Heart right ventricle (tissue), 16 donors: Measurements from ENCODE around the gene USH2A. TPM values are rescaled to one million over a fixed set of nuclear protein-coding genes. Genes with fewer than 3 reads are reported as not detected.

ENCODE experiments used
- ATAC-seq, 8 donors: fragments of 200-7000 bp; cut with Tn5 transposase; one replicate each; pipeline ENCODE4 v1.9.1; 2020; ENCODE audit warnings: mild to moderate bottlenecking in 8 of 8, moderate library complexity in 8 of 8, moderate number of reproducible peaks in 1 of 8
- DNase-seq, 2 donors: peaks; one replicate each; pipeline ENCODE4 v3.0.0-alpha.2; 2020
- H3K27ac ChIP-seq, 10 donors: fragments of 200-600 bp; sonication (generic) in 2 of 10; one replicate each; pipeline versions ENCODE4 v1.5.0 to v1.8.0; 2020 to 2022; ENCODE audit warnings: mild to moderate bottlenecking in 3 of 10
- H3K27me3 ChIP-seq, 7 donors: fragments of 200-600 bp; one replicate each; pipeline ENCODE4 v1.8.0; 2021 to 2022; ENCODE audit warnings: mild to moderate bottlenecking in 2 of 7
- H3K36me3 ChIP-seq, 9 donors: fragments of 200-600 bp; sonication (generic) in 1 of 9; one replicate each; pipeline versions ENCODE4 v1.5.0 to v1.8.0; 2020 to 2022; ENCODE audit warnings: mild to moderate bottlenecking in 2 of 9
- H3K4me1 ChIP-seq, 9 donors: fragments of 200-600 bp; sonication (generic) in 1 of 9; one replicate each; pipeline versions ENCODE4 v1.5.0 to v1.8.0; 2020 to 2022; ENCODE audit warnings: mild to moderate bottlenecking in 4 of 9
- H3K4me3 ChIP-seq, 10 donors: fragments of 200-600 bp; sonication (generic) in 2 of 10; one replicate each; pipeline versions ENCODE4 v1.5.0 to v1.8.0; 2020 to 2022; ENCODE audit warnings: mild to moderate bottlenecking in 7 of 10, moderate library complexity in 2 of 10
- H3K9me3 ChIP-seq, 11 donors: fragments of 200-600 bp in 10 of 11; sonication (generic) in 2 of 11; one replicate each; pipeline versions ENCODE4 v1.5.0 to v1.8.0; 2013 to 2022; ENCODE audit warnings: mild to moderate bottlenecking in 2 of 11, control low read depth in 1 of 11, moderate library complexity in 1 of 11
- CTCF ChIP-seq, 9 donors: fragments of 200-600 bp; sonication (generic) in 2 of 9; IDR thresholded peaks; one replicate each; pipeline versions ENCODE4 v1.5.0 to v1.8.0; 2021 to 2022; ENCODE audit warnings: antibody characterized with exemption in 9 of 9, mild to moderate bottlenecking in 5 of 9, moderate library complexity in 1 of 9
- WGBS, 2 donors: extraction: QIAGEN DNeasy Blood & Tissue Kit; methylation state at CpG; one replicate each; pipeline ENCODE4 v1.1.7; 2013; ENCODE audit warnings: inconsistent platforms in 1 of 2; 5-methylcytosine and 5-hydroxymethylcytosine counted together
- intact Hi-C, 10 donors: fragments of 100-400 bp; cut with DNase I; formaldehyde crosslinking; loops; one replicate each; pipeline versions ENCODE4 v1.11.1 to v1.14.2; 2022
- polyA plus RNA-seq, 2 donors: library from polyadenylated mRNA; stranded (reverse); fragments of 200-250 nt; gene quantifications; one replicate each; pipeline ENCODE4 v1.2.3, GENCODE V29; 2013
- total RNA-seq, 10 donors: library from RNA; stranded (reverse); fragmentation: NEBNext Ultra II Directional in 3 of 10; extraction: Animal tissue kit (Norgen Biotek cat#: 25700) in 3 of 10; gene quantifications; one replicate each; pipeline versions ENCODE4 v1.2.1 to v1.2.4, GENCODE V29; 2021 to 2023
- donor health status: Arrhythmogenic right ventricular cardiomyopathy.
- donor health status: ischemic (EF 13 %, LVEDD 7.1; RV severe dilation, severe dysfunction).
- donor health status: healthy with polysubstance abuse.
- donor health status: DM: no; HTN: yes; CAD: no.
- donor health status: DM: no; HTN: no; CAD: no.
- donor health status: ischemic (EF 25% LVEDD 6.9; RV normal size, moderate dysfunction).
- donor health status: ischemic (EF 25% LVEDD 5.7; RV mildly dilated, moderate dysfunction).
- donor health status: healthy.
- donor health status: DM: yes; HTN: yes; CAD: no.
- donor health status: Ischemic cardiomyopathy.
- donor health status: ischemic (EF 35%, LVEDD 5.7; RV mildly dilated, moderate dysfunction).
- donor health status: nonischemic (EF 11% LVEDD 7.7; RV severe dilation, severe dysfunction).
- donor health status: DM: yes; HTN: yes; CAD: no.
- donor health status: PGD.
- donor health status: ischemic (EF 29% LVEDD 5.4; RV normal size, mild dysfunction).
- donor health status: nonischemic (EF 23%, LVEDD 6.1; RV moderate dilation, normal function).

Gene USH2A
- total and polyA plus RNA-seq, 12 donors = 0.01 to 4.9 (median 3.6) TPM

GRCh38 chr1:216032961-216033614 is 390.2 kb downstream of the USH2A start:
- no peak for TF ChIP-seq CTCF (IDR thresholded peaks at IDR 0.05)
- Histone ChIP-seq H3K4me1 (no peaks in the 10 kb centered on the region), H3K27ac (no peak overlapping the region), H3K36me3 (no peaks in the 10 kb centered on the region), H3K9me3 (peaks cover 0 to 7% (median 0%) of the 10 kb centered on the region in 11 donors), H3K4me3 (no peak overlapping the region), H3K27me3 (no peaks in the 10 kb centered on the region)
- no peak for DNase-seq
- no peak for ATAC-seq
- intact Hi-C loops = no loop called here

GRCh38 chr1:216032284-216032683 is 391.0 kb downstream of the USH2A start:
- H3K4me3 ChIP-seq = no peak overlapping the region
- TF ChIP-seq CTCF (IDR thresholded peaks at IDR 0.05) = no peak
- no peak overlapping the region for H3K27ac ChIP-seq
- peaks cover 0 to 3% (median 0%) of the 10 kb centered on the region in 11 donors for H3K9me3 ChIP-seq
- H3K27me3 ChIP-seq = no peaks in the 10 kb centered on the region
- H3K4me1 ChIP-seq = no peaks in the 10 kb centered on the region
- H3K36me3 ChIP-seq = no peaks in the 10 kb centered on the region
- WGBS, 2 donors = 67 to 72% methylated on average over 1 of the region's 1 CpG
- ATAC-seq (no peak), DNase-seq (no peak)
- intact Hi-C loops = no loop called here

GRCh38 chr1:216028631-216029030 is 394.6 kb downstream of the USH2A start:
- DNase-seq = no peak
- 95 to 98% methylated on average over 1 of the region's 1 CpG for WGBS, 2 donors
- Histone ChIP-seq H3K27me3 (no peaks in the 10 kb centered on the region), H3K4me3 (no peak overlapping the region), H3K4me1 (no peaks in the 10 kb centered on the region), H3K9me3 (no peaks in the 10 kb centered on the region), H3K36me3 (no peaks in the 10 kb centered on the region), H3K27ac (no peak overlapping the region)
- no peak for ATAC-seq
- no peak for TF ChIP-seq CTCF (IDR thresholded peaks at IDR 0.05)
- intact Hi-C loops = no loop called here

- H3K27me3 ChIP-seq = no peaks in the 10 kb centered on the region
- intact Hi-C loops = no loop called here
- H3K36me3 ChIP-seq = no peaks in the 10 kb centered on the region
- no peak for ATAC-seq
- no peaks in the 10 kb centered on the region for H3K9me3 ChIP-seq
- H3K27ac ChIP-seq = no peak overlapping the region
- WGBS, 2 donors = 86 to 94% methylated on average over 2 of the region's 2 CpGs
- H3K4me1 ChIP-seq = no peaks in the 10 kb centered on the region
- H3K4me3 ChIP-seq = no peak overlapping the region
- no peak for TF ChIP-seq CTCF (IDR thresholded peaks at IDR 0.05)
- no peak for DNase-seq
These were observed 398.7 kb downstream of the USH2A start for GRCh38 chr1:216024546-216024945.
